Stimulated activated CD8-positive, alpha-beta memory T cell treated with anti-CD3 and anti-CD28 coated beads, Interleukin-15, amount 100 ng/mL, for 24 hours (primary cell): ENCODE measurements around the gene SYNPR.

Source experiments
- DNase-seq: peaks from one replicate; pipeline ENCODE4 v3.0.0-alpha.2; 2020; ENCODE audit warnings: low read depth

Gene SYNPR

DNA sequence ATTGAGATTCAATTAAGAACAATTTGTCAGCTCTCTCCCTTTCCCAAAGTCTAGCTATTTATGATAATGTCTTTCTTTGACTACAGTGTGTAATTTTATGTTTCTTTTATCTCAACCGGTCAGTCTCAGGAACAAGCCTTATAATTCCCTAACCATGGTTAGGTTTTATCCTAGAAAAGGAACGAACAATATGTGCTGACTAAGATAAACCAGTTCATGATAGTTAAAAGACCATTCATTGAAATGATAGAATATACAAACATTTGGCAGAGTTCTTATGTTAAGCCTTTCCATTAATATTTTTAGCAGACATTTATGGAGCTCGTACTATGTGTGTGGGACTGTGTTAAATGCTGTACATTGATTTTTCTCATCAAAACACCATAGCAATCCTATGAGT lies 106.3 kb downstream of the SYNPR start:
- no peak for DNase-seq

GRCh38 chr3:63385629-63386028 lies 107.5 kb downstream of the SYNPR start:
- no peak for DNase-seq

DNA sequence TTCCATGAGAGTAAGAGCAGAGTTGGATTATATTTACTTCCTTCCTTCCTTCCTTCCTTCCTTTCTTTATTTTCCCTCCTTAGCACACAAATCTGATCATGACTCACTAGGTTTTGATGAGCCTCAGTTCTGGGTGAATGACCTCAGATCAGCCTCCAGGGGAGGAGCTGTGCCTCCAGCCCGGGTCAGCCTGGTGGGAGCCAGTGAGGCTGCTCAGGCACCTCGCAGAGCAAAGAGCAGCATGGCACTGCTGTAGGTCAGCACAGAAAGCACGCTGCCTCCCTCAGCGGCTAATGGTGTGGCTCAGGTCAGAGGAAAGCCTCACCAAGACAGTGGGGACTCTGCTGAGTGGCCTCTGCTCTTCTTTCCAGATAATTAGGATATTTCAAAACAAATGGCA lies 108.5 kb downstream of the SYNPR start:
- DNase-seq: no peak

DNA sequence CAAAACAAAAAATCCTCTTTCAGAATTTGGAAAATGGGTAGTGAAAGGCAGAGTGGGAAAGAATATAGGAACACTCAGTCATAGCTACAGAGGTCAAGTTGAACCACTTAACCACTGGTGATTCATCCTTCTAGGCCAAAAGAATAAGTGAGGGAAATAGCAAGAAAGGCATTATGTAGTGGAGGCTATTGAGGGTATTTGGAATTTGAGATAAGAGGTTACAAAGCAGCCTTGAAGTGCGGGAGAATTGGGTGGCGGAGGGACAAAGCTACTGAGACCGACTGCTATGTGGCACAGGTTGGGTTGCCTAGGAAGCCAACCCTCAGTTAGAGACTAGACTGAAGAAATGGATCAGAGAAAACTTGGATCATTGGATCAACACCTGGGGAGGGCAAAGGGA lies 109.5 kb downstream of the SYNPR start:
- DNase-seq: no peak

GRCh38 chr3:63390710-63391230 lies 112.7 kb downstream of the SYNPR start:
- DNase-seq: no peak

- no peak for DNase-seq
These were observed 117.9 kb downstream of the SYNPR start for GRCh38 chr3:63395960-63396359.

GRCh38 chr3:63400246-63400860 lies 122.2 kb downstream of the SYNPR start:
- no peak for DNase-seq

DNA sequence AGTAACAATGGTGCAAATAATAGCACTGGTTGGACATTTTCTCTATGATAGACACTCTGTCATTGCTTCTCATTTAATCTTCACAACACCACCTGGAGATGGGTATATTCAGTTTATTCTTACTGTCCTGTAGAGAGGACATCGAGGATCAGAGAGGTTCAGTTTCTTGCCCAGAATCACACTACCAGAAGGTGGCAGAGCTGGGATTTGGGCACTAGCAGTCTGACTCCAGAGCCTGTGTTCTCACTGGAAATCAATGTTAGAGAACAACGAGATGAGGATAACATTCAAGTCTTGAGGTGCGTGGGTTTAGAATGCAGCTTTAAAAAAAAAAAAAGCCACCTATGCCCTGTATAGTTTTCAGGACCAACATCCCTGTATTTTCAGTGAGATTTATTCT lies 127.8 kb downstream of the SYNPR start:
- DNase-seq: no peak

GRCh38 chr3:63413523-63413922 lies 135.4 kb downstream of the SYNPR start:
- DNase-seq: no peak

GRCh38 chr3:63414607-63415006 lies 136.5 kb downstream of the SYNPR start:
- DNase-seq: no peak

GRCh38 chr3:63429905-63430304 lies 151.8 kb downstream of the SYNPR start:
- DNase-seq: no peak

DNA sequence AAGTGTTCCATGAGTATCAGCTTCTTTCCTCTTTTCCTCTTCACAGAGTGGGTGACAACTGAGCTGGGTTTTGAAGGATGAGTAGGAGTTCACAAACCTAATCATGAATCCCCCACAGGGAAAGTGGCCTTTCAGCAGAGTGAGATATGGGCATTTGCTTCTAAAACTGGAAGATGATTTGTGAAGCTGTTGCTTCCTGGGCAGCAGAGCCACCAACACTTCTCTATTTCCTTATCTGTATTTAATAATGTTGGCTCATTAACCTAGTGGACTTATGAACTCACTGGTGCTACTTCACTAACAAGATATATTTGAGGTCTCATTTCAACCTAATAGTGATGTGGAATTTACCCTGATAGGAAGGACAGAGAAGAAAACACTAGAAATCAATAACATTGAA lies 152.8 kb downstream of the SYNPR start:
- no peak for DNase-seq

- DNase-seq: no peak
These were observed 159.8 kb downstream of the SYNPR start for GRCh38 chr3:63437858-63438257.

- no peak for DNase-seq
These were observed 160.8 kb downstream of the SYNPR start for GRCh38 chr3:63438826-63439371.

DNA sequence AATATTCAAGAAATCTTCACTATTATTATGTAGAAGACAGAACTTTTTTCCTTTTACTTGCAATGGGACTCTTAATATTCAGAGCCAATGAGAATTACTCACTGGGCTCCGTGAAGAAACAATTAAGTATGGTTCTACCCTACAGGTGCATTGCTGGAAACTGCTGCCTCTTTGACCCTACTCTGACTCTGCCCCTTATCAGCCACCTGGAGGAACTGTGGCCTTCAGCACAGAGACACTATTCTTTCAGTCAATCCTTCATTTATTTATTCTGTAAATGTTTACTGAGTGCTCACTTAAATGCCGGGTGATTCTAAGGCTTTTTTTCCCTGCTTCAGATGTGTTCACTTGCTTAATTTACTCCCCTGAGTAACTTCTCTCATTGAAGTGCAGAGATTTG lies 163.2 kb downstream of the SYNPR start:
- DNase-seq: no peak

GRCh38 chr3:63442918-63443317 lies 164.8 kb downstream of the SYNPR start:
- no peak for DNase-seq

DNA sequence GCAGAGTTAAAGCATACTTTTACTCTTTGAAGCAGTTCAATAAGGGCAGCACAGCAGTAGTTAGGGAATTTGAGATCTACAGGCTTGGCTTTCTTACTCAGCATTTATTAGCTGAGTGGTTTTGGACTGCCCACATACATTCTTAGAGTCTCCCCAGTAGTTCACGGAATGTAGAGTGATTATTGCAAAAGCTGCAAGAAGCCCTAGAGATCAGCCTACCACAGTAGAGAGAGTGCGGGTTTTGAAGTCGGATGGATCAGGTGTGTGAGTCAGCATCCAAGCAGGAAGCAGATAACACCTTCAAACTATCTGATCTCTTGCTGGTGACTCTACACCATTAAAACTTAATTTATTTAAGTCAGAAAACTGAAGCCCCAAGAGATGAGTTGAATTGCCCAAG lies 171.9 kb downstream of the SYNPR start:
- no peak for DNase-seq

- DNase-seq: no peak
These were observed 172.7 kb downstream of the SYNPR start for GRCh38 chr3:63450634-63451363.

DNA sequence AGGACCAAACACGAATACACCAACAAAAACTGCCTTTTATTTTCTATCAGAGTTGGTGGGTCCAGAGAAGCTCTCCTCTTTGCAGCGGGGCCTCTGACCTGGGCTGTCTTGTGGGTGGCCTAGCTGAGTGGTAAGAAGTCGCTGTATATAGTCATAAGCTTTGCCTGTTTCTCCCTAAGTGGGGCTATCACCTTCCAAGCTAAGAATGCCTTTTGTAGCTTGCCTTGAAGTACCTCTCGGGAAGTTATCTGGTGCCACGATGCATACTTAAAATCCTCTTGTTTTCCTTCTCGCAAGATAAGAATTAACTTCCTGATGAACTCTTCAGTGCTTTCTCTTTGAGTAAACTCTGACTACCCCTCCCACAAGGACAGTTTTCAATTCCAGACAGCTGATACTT lies 178.8 kb downstream of the SYNPR start:
- DNase-seq: no peak

GRCh38 chr3:63458405-63458804 lies 180.3 kb downstream of the SYNPR start:
- DNase-seq: no peak

GRCh38 chr3:63462732-63463131 lies 184.6 kb downstream of the SYNPR start:
- DNase-seq: no peak

DNA sequence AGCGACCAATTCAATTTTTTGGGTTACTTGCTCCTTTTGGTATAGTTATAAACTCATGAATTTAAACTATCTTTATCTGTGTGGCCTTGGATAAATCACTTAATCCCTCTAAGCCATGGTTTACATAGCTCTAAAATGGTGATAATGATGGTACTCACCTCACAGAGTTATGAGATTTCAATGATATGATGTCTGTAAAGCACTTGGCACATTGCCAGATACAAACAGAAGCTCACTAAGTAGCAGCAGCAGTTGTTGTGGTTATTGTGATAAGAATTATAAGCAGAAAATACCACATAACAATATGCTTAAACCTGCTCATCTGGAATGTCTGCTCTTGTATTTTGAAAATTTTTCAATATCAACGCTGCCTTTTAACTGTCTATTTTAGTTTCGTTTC lies 189.3 kb downstream of the SYNPR start:
- no peak for DNase-seq

DNA sequence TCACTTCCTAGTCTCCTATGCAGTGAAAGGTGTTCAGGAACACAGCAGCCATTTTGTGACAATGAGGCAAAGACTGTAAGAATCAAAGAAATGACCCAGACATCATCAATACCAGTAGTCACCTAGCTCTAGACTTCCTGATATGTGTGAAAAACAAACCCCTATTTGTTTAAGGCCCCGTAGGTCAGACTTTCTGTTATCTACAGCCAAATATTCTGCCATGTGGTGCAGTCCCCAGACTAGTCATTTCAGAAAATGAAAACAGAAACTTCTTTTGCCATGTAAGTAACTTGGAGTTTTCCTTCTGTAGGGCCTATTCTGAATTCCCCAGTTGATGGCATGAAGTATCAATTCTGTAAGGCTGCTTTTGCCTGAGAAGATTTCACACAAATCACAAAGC lies 192.6 kb downstream of the SYNPR start:
- no peak for DNase-seq

DNA sequence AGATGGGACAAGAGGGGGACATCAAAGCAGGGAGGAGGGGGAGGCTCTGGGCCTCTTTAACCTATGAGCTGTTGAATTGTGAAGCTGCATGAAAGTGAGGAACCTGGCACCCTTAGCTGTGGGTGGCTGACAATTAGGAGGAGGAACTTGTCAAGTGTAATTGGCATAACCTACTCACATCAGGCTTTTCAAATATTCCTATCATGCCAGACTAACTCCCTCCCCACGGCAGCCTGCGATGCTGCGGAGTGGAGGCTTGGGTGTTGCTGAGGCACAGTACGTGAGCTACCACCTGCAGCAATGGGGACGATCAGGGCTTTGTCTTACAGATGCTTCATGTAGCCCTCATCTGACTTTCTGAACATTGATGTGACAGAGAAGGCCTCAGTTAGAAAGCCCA lies 193.7 kb downstream of the SYNPR start:
- DNase-seq: no peak
